ENCODE measurements around the gene CLDND2.

DNA sequence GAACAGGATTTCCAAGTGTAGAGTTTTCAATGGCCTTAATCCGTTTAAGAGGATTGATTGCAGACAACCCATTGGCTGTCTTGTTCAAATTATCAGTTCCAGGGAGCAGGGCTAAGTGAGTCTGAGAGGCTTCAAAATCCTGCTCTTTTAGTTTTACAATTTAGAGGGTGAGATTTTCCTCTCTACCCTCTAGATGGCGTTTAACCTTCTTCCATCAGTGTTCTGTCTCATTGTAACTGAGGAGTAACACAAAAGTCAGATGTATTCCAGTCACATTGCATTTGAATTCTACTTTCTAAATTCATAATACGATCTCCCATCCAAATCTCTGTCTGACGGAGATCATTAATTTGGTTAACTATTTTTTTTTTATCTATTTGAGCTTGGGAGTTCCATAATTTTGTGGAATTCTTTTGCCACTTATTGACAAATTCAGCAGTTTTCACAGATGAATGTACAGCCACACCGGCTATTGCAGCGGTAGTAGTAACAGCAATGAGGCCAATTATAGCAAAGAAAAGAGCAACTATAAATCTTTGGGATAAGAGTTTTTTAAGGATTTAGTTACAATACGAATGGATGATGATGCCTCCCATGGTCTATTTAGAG is 29.4 kb upstream of the CLDND2 start:
- no peak for TF ChIP-seq EZH2 (IDR thresholded peaks at IDR 0.05)
- peak; percentile 68 for TF ChIP-seq CTCF (IDR thresholded peaks at IDR 0.05)
- TF ChIP-seq EZH2phosphoT487 (IDR thresholded peaks at IDR 0.05): no peak

Measured in neural progenitor cell (in vitro differentiated cells).